HEK293 (cell line): ENCODE measurements around the gene IL15.

Source experiments
- CTCF ChIA-PET: fragments of 350-600 bp; formaldehyde crosslinking; extraction: SDS; loops from one replicate; lab custom pipeline; 2021; ENCODE audit warnings: antibody characterized with exemption; lab: Yijun Ruan, JAX
- POLR2A ChIA-PET: fragments of 300-600 bp; formaldehyde crosslinking; extraction: SDS; loops from one replicate; lab custom pipeline; 2020; ENCODE audit warnings: antibody characterized with exemption, inconsistent platforms; lab: Yijun Ruan, JAX
- H3K27ac ChIP-seq: fragments of 200-500 bp; sonication (Bioruptor generic); 2 replicates; pipeline ENCODE4 v1.5.1; 2014; ENCODE audit warnings: low read depth, low read length, control low read depth, inconsistent platforms; ENCODE audit errors: extremely low read depth
- H3K36me3 ChIP-seq, 2 experiments: fragments of 200-500 bp in 1 of 2; sonication (Bioruptor generic) in 1 of 2; 1 replicate in 1 of 2; 2 replicates in 1 of 2; pipeline ENCODE4 v1.5.1; 2014 to 2017; ENCODE audit warnings: inconsistent platforms in 2 of 2, low read length in 2 of 2; ENCODE audit not compliant: control insufficient read depth in 2 of 2, insufficient read depth in 1 of 2
- H3K4me1 ChIP-seq: fragments of 200-500 bp; sonication (Bioruptor generic); 2 replicates; pipeline ENCODE4 v1.5.1; 2014; ENCODE audit warnings: mild to moderate bottlenecking, low read length, inconsistent platforms; ENCODE audit not compliant: control insufficient read depth, insufficient read depth
- H3K4me3 ChIP-seq: 2 replicates; pipeline ENCODE4 v1.5.1; 2011; ENCODE audit warnings: low read depth, mild to moderate bottlenecking, control low read depth, low read length, moderate library complexity
- H3K9me3 ChIP-seq: fragments of 200-500 bp; sonication (Bioruptor generic); 2 replicates; pipeline ENCODE4 v1.5.1; 2014; ENCODE audit warnings: low read depth, low read length, inconsistent platforms; ENCODE audit not compliant: control insufficient read depth, insufficient read depth
- GFI1B ChIP-seq: fragments of 450-650 bp; formaldehyde crosslinking; IDR thresholded peaks from 2 replicates; pipeline ENCODE4 v1.5.1; 2016; ENCODE audit warnings: missing biosample characterization, missing genetic modification characterization
- HOXD13 ChIP-seq: sonication (generic); formaldehyde crosslinking; IDR thresholded peaks from 2 replicates; pipeline ENCODE4 v1.8.0; 2022; ENCODE audit warnings: missing genetic modification reagents, borderline replicate concordance
- KLF7 ChIP-seq: fragments of 450-650 bp; formaldehyde crosslinking; IDR thresholded peaks from 2 replicates; pipeline ENCODE4 v1.5.1; 2016; ENCODE audit warnings: missing biosample characterization, missing genetic modification characterization, borderline replicate concordance
- KLF8 ChIP-seq: fragments of 450-650 bp; formaldehyde crosslinking; IDR thresholded peaks from 2 replicates; pipeline ENCODE4 v1.5.1; 2016; ENCODE audit warnings: missing biosample characterization, missing genetic modification characterization
- SCRT1 ChIP-seq: fragments of 450-650 bp; formaldehyde crosslinking; IDR thresholded peaks from 2 replicates; pipeline ENCODE4 v1.5.1; 2016; ENCODE audit warnings: missing biosample characterization, missing genetic modification characterization, borderline replicate concordance
- SP2 ChIP-seq: fragments of 450-650 bp; formaldehyde crosslinking; IDR thresholded peaks from 2 replicates; pipeline ENCODE4 v1.5.1; 2016; ENCODE audit warnings: missing biosample characterization, missing genetic modification characterization
- TCF7L2 ChIP-seq: IDR thresholded peaks from 2 replicates; pipeline ENCODE4 v1.6.1; 2011; ENCODE audit warnings: low read depth, mild to moderate bottlenecking, inconsistent platforms, low read length, moderate library complexity, borderline replicate concordance
- WT1 ChIP-seq: fragments of 450-650 bp; formaldehyde crosslinking; IDR thresholded peaks from 2 replicates; pipeline ENCODE4 v1.5.1; 2016; ENCODE audit warnings: missing biosample characterization, missing genetic modification characterization
- ZBTB48 ChIP-seq: fragments of 450-650 bp; formaldehyde crosslinking; IDR thresholded peaks from 2 replicates; pipeline ENCODE4 v1.5.1; 2016; ENCODE audit warnings: missing biosample characterization, missing genetic modification characterization
- ZBTB7A ChIP-seq: fragments of 450-650 bp; formaldehyde crosslinking; IDR thresholded peaks from 2 replicates; pipeline ENCODE4 v1.5.1; 2016; ENCODE audit warnings: low read depth, missing biosample characterization, missing genetic modification characterization
- ZFP69B ChIP-seq: fragments of 450-650 bp; formaldehyde crosslinking; IDR thresholded peaks from 2 replicates; pipeline ENCODE4 v1.5.1; 2016; ENCODE audit warnings: missing biosample characterization, missing genetic modification characterization
- ZNF174 ChIP-seq: fragments of 450-650 bp; formaldehyde crosslinking; IDR thresholded peaks from 2 replicates; pipeline ENCODE4 v1.5.0; 2017; ENCODE audit warnings: missing biosample characterization, mild to moderate bottlenecking, missing genetic modification characterization
- ZNF2 ChIP-seq: fragments of 450-650 bp; formaldehyde crosslinking; IDR thresholded peaks from 2 replicates; pipeline ENCODE4 v1.5.1; 2016; ENCODE audit warnings: missing biosample characterization, missing genetic modification characterization
- ZNF23 ChIP-seq: fragments of 450-650 bp; formaldehyde crosslinking; IDR thresholded peaks from 2 replicates; pipeline ENCODE4 v1.5.1; 2016; ENCODE audit warnings: missing biosample characterization, missing genetic modification characterization, borderline replicate concordance
- ZNF24 ChIP-seq: fragments of 450-650 bp; formaldehyde crosslinking; IDR thresholded peaks from 2 replicates; pipeline ENCODE4 v1.5.1; 2016; ENCODE audit warnings: missing biosample characterization, missing genetic modification characterization
- ZNF266 ChIP-seq: fragments of 450-650 bp; formaldehyde crosslinking; IDR thresholded peaks from 2 replicates; pipeline ENCODE4 v1.5.1; 2016; ENCODE audit warnings: missing biosample characterization, missing genetic modification characterization, low read depth
- ZNF302 ChIP-seq: fragments of 450-650 bp; formaldehyde crosslinking; IDR thresholded peaks from 2 replicates; pipeline ENCODE4 v1.5.1; 2016; ENCODE audit warnings: missing biosample characterization, missing genetic modification characterization, low read depth
- ZNF324 ChIP-seq: fragments of 450-650 bp; formaldehyde crosslinking; IDR thresholded peaks from 2 replicates; pipeline ENCODE4 v1.5.1; 2016; ENCODE audit warnings: missing biosample characterization, missing genetic modification characterization
- ZNF404 ChIP-seq: fragments of 450-650 bp; formaldehyde crosslinking; IDR thresholded peaks from 2 replicates; pipeline ENCODE4 v1.5.1; 2017; ENCODE audit warnings: missing biosample characterization, missing genetic modification characterization
- ZNF48 ChIP-seq: fragments of 450-650 bp; formaldehyde crosslinking; IDR thresholded peaks from 2 replicates; pipeline ENCODE4 v1.5.1; 2016; ENCODE audit warnings: missing biosample characterization, missing genetic modification characterization
- ZNF558 ChIP-seq: fragments of 450-650 bp; formaldehyde crosslinking; IDR thresholded peaks from 2 replicates; pipeline ENCODE4 v1.5.1; 2016; ENCODE audit warnings: missing biosample characterization, missing genetic modification characterization
- ZNF585B ChIP-seq: fragments of 450-650 bp; formaldehyde crosslinking; IDR thresholded peaks from 2 replicates; pipeline ENCODE4 v1.5.1; 2016; ENCODE audit warnings: missing biosample characterization, missing genetic modification characterization
- ZNF600 ChIP-seq: fragments of 450-650 bp; formaldehyde crosslinking; IDR thresholded peaks from 2 replicates; pipeline ENCODE4 v1.5.1; 2016; ENCODE audit warnings: missing biosample characterization, missing genetic modification characterization
- ZNF623 ChIP-seq: fragments of 450-650 bp; formaldehyde crosslinking; IDR thresholded peaks from 2 replicates; pipeline ENCODE4 v1.5.1; 2016; ENCODE audit warnings: missing biosample characterization, missing genetic modification characterization
- ZNF629 ChIP-seq: fragments of 450-650 bp; formaldehyde crosslinking; IDR thresholded peaks from 2 replicates; pipeline ENCODE4 v1.5.1; 2017; ENCODE audit warnings: missing biosample characterization, missing genetic modification characterization
- ZNF76 ChIP-seq: fragments of 450-650 bp; formaldehyde crosslinking; IDR thresholded peaks from 2 replicates; pipeline ENCODE4; 2016; ENCODE audit warnings: low read depth, missing biosample characterization, missing genetic modification characterization, borderline replicate concordance
- ZSCAN30 ChIP-seq: fragments of 450-650 bp; IDR thresholded peaks from 2 replicates; pipeline ENCODE4 v1.5.1; 2018; ENCODE audit warnings: missing biosample characterization, mild to moderate bottlenecking, missing genetic modification characterization, moderate library complexity
- TF ChIP-seq, protein P1 (sequence below): fragments of 450-650 bp; formaldehyde crosslinking; IDR thresholded peaks from 2 replicates; pipeline ENCODE4 v1.5.1; 2016; ENCODE audit warnings: missing biosample characterization, missing genetic modification characterization, low read depth
- TF ChIP-seq, protein P2 (sequence below): fragments of 450-650 bp; formaldehyde crosslinking; IDR thresholded peaks from 2 replicates; pipeline ENCODE4; 2016; ENCODE audit warnings: missing biosample characterization, missing genetic modification characterization
- TF ChIP-seq, protein P3 (sequence below): fragments of 450-650 bp; formaldehyde crosslinking; IDR thresholded peaks from 2 replicates; pipeline ENCODE4 v1.5.1; 2016; ENCODE audit warnings: missing biosample characterization, missing genetic modification characterization
- TF ChIP-seq, protein P4 (sequence below): fragments of 450-650 bp; formaldehyde crosslinking; IDR thresholded peaks from 2 replicates; pipeline ENCODE4 v1.5.1; 2016; ENCODE audit warnings: missing biosample characterization, missing genetic modification characterization

IL15 gene

DNA sequence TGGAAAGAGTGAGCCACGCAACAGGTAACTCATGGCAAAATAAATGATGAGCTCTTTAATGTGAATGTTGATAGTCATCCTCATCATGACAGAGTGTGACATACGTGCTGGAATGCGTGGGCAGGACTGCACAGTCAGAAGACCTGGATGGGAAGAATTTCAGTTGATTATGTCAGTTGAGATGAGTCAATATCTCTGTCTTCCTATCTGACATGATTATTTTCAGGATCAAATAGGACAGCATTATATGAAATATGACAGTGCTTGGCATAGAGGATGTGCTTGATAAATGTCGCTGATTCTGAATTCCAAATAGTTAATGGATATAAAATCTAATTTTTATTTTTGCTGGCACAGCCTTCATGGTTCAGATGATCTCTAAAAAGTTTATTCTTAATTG, 95.1 kb downstream of the IL15 start (continued):
- TF ChIP-seq, protein P1, sequence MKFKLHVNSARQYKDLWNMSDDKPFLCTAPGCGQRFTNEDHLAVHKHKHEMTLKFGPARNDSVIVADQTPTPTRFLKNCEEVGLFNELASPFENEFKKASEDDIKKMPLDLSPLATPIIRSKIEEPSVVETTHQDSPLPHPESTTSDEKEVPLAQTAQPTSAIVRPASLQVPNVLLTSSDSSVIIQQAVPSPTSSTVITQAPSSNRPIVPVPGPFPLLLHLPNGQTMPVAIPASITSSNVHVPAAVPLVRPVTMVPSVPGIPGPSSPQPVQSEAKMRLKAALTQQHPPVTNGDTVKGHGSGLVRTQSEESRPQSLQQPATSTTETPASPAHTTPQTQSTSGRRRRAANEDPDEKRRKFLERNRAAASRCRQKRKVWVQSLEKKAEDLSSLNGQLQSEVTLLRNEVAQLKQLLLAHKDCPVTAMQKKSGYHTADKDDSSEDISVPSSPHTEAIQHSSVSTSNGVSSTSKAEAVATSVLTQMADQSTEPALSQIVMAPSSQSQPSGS (tag by site-specific recombination) = no peak
- TF ChIP-seq, protein P2, sequence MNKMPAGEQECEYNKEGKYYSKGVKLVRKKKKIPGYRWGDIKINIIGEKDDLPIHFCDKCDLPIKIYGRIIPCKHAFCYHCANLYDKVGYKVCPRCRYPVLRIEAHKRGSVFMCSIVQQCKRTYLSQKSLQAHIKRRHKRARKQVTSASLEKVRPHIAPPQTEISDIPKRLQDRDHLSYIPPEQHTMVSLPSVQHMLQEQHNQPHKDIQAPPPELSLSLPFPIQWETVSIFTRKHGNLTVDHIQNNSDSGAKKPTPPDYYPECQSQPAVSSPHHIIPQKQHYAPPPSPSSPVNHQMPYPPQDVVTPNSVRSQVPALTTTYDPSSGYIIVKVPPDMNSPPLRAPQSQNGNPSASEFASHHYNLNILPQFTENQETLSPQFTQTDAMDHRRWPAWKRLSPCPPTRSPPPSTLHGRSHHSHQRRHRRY (tag by site-specific recombination) = no peak
- no peak for TF ChIP-seq SCRT1 (tag by site-specific recombination)
- TF ChIP-seq ZNF24 (tag by site-specific recombination) = no peak
- TF ChIP-seq ZNF266 = no peak
- TF ChIP-seq KLF7 (tag by site-specific recombination) = no peak
- no peak for TF ChIP-seq ZFP69B (tag by site-specific recombination)
- no peak for TF ChIP-seq TCF7L2
- TF ChIP-seq ZNF23 (tag by site-specific recombination) = no peak

DNA sequence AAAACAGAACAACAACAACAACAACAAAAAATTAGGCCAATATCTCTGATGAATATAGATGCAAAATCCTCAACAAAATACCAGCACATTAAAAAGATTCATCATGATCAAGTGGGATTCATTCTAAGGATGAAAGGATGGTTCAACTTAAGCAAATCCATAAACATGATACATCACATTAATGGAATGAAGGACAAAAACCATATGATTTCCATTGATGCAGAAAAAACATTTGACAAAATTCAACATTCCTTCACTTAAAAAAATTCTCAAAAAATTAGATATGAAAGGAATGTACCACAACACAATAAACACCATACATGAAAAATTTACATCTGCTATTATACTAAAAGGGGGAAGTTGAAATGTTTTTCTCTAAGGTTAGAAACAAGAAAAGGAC, 103.3 kb downstream of the IL15 start:
- POLR2A ChIA-PET = no interaction called here
- CTCF ChIA-PET = no interaction called here

DNA sequence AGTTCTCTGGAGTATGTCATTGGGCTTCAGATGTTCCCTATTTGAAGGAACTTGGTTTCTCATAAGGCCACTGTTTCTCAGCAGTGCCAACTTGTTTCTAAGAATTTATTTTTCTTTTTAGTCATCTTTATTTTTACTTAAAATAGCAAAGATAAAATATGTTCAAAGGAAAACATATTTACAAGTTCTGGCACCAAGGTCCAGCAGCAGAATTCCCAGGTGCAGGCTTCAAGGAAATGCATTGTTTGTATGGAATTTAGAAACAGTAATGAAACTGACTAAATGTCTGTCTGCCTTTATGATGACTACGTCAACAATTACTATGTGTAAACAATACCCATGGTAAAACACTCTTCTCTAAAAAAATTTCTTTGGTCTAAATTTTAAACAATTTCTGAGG, 109.6 kb downstream of the IL15 start:
- TF ChIP-seq ZNF2 (tag by site-specific recombination) = no peak
- no peak for TF ChIP-seq ZNF600 (tag by site-specific recombination)
- no peak for TF ChIP-seq ZFP69B (tag by site-specific recombination)
- TF ChIP-seq, protein P3, sequence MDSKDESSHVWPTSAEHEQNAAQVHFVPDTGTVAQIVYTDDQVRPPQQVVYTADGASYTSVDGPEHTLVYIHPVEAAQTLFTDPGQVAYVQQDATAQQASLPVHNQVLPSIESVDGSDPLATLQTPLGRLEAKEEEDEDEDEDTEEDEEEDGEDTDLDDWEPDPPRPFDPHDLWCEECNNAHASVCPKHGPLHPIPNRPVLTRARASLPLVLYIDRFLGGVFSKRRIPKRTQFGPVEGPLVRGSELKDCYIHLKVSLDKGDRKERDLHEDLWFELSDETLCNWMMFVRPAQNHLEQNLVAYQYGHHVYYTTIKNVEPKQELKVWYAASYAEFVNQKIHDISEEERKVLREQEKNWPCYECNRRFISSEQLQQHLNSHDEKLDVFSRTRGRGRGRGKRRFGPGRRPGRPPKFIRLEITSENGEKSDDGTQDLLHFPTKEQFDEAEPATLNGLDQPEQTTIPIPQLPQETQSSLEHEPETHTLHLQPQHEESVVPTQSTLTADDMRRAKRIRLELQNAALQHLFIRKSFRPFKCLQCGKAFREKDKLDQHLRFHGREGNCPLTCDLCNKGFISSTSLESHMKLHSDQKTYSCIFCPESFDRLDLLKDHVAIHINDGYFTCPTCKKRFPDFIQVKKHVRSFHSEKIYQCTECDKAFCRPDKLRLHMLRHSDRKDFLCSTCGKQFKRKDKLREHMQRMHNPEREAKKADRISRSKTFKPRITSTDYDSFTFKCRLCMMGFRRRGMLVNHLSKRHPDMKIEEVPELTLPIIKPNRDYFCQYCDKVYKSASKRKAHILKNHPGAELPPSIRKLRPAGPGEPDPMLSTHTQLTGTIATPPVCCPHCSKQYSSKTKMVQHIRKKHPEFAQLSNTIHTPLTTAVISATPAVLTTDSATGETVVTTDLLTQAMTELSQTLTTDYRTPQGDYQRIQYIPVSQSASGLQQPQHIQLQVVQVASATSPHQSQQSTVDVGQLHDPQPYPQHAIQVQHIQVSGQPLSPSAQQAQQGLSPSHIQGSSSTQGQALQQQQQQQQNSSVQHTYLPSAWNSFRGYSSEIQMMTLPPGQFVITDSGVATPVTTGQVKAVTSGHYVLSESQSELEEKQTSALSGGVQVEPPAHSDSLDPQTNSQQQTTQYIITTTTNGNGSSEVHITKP = no peak
- TF ChIP-seq ZNF76 (tag by site-specific recombination) = no peak
- TF ChIP-seq ZNF302 (tag by site-specific recombination) = no peak
- ChIA-PET POLR2A (no interaction called here), CTCF (interaction anchor here (0.6 kb wide), 1 partner anchor 14 kb away, joined by 3 read pairs; no protein-coding TSS in a partner anchor)
- no peaks in the 10 kb centered on the region for H3K36me3 ChIP-seq
- no peaks in the 10 kb centered on the region for H3K4me1 ChIP-seq
- H3K9me3 ChIP-seq = no peaks in the 10 kb centered on the region
- no peak overlapping the region for H3K27ac ChIP-seq
- no peak overlapping the region for H3K4me3 ChIP-seq

More for the DNA sequence above, 103.3 kb downstream of the IL15 start:
- H3K27ac ChIP-seq = no peak overlapping the region
- H3K36me3 ChIP-seq = no peaks in the 10 kb centered on the region
- H3K4me1 ChIP-seq = no peaks in the 10 kb centered on the region
- TF ChIP-seq ZNF404 = no peak
- TF ChIP-seq WT1 (tag by site-specific recombination) = no peak
- TF ChIP-seq HOXD13 (CRISPR knock-in tag) = no peak
- no peak for TF ChIP-seq ZNF623 (tag by site-specific recombination)
- no peak for TF ChIP-seq ZBTB48
- no peak for TF ChIP-seq ZNF174
- TF ChIP-seq GFI1B (tag by site-specific recombination) = no peak
- TF ChIP-seq ZBTB7A (tag by site-specific recombination) = no peak
- TF ChIP-seq KLF8 (tag by site-specific recombination) = no peak
- no peak for TF ChIP-seq ZNF558 (tag by site-specific recombination)
- no peak for TF ChIP-seq ZNF48
- no peak for TF ChIP-seq ZNF324 (tag by site-specific recombination)
- TF ChIP-seq SP2 (tag by site-specific recombination) = no peak
- TF ChIP-seq ZNF629 (tag by site-specific recombination) = no peak
- TF ChIP-seq, protein P4, sequence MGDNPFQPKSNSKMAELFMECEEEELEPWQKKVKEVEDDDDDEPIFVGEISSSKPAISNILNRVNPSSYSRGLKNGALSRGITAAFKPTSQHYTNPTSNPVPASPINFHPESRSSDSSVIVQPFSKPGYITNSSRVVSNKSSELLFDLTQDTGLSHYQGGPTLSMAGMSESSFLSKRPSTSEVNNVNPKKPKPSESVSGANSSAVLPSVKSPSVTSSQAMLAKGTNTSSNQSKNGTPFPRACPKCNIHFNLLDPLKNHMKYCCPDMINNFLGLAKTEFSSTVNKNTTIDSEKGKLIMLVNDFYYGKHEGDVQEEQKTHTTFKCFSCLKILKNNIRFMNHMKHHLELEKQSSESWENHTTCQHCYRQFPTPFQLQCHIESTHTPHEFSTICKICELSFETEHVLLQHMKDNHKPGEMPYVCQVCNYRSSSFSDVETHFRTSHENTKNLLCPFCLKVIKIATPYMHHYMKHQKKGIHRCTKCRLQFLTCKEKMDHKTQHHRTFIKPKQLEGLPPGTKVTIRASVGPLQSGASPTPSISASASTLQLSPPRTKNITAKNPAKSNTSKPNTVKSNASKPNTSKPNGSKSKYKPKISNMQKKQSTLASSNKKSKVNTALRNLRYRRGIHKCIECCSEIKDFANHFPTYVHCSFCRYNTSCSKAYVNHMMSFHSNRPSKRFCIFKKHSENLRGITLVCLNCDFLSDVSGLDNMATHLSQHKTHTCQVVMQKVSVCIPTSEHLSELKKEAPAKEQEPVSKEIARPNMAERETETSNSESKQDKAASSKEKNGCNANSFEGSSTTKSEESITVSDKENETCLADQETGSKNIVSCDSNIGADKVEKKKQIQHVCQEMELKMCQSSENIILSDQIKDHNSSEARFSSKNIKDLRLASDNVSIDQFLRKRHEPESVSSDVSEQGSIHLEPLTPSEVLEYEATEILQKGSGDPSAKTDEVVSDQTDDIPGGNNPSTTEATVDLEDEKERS (tag by site-specific recombination) = no peak
- no peak for TF ChIP-seq ZSCAN30
- no peak for TF ChIP-seq ZNF585B (tag by site-specific recombination)
- TF ChIP-seq ZNF302 (tag by site-specific recombination) = no peak
- H3K4me3 ChIP-seq = no peak overlapping the region
- no peaks in the 10 kb centered on the region for H3K9me3 ChIP-seq
